ENCODE results near the gene BCAR1. TPM values are rescaled to one million over a fixed set of nuclear protein-coding genes. Genes with fewer than 3 reads are reported as not detected.

BCAR1 gene
- total and polyA plus RNA-seq, 3 donors from 2014 or later = 83.8 to 201 (median 139) TPM

- no peaks in the 10 kb centered on the region for H3K36me3 ChIP-seq (ENCODE audit: low read depth, missing control alignments)
- DNase-seq = no peak
These were observed 14.6 kb downstream of the BCAR1 start for GRCh38 chr16:75236736-75237397.

GRCh38 chr16:75236232-75236631 is 15.2 kb downstream of the BCAR1 start:
- WGBS, 2 donors = 80 to 87% methylated on average over 7 of the region's 7 CpGs

More at GRCh38 chr16:75236736-75237397, 14.6 kb downstream of the BCAR1 start:
- 73 to 80% methylated on average over 13 to 25 of the region's 28 CpGs for WGBS, 2 donors
- no peaks in the 10 kb centered on the region for H3K27me3 ChIP-seq
- peaks cover 65% of the 10 kb centered on the region for H3K4me1 ChIP-seq
- no peak overlapping the region for H3K4me3 ChIP-seq
- TF ChIP-seq CTCF (IDR thresholded peaks at IDR 0.05) (no peak), POLR2A (IDR thresholded peaks at IDR 0.05) (no peak)
- H3K27ac ChIP-seq = peak overlapping the region; percentile 71 to 79
- no peaks in the 10 kb centered on the region for H3K9me3 ChIP-seq
- intact Hi-C loops (cut with DNase I; ENCODE audit: low total_unique reads) = loop anchor here (10.0 kb wide), 1 partner anchor 148 kb away; no protein-coding TSS in a partner anchor

GRCh38 chr16:75235721-75236193 is 15.7 kb downstream of the BCAR1 start:
- Histone ChIP-seq H3K4me1 (peaks cover 59% of the 10 kb centered on the region), H3K36me3 (ENCODE audit: low read depth, missing control alignments) (no peaks in the 10 kb centered on the region), H3K4me3 (no peak overlapping the region), H3K27ac (no peak overlapping the region), H3K27me3 (no peaks in the 10 kb centered on the region), H3K9me3 (no peaks in the 10 kb centered on the region)
- 89% methylated on average over 28 to 34 of the region's 34 CpGs for WGBS, 2 donors
- DNase-seq = no peak
- no peak for TF ChIP-seq POLR2A (IDR thresholded peaks at IDR 0.05)
- no peak for TF ChIP-seq CTCF (IDR thresholded peaks at IDR 0.05)
- intact Hi-C loops (cut with DNase I; ENCODE audit: low total_unique reads) = loop anchor here (10.0 kb wide), 1 partner anchor 149 kb away; no protein-coding TSS in a partner anchor

More at GRCh38 chr16:75236232-75236631, 15.2 kb downstream of the BCAR1 start:
- Histone ChIP-seq H3K4me1 (peaks cover 62% of the 10 kb centered on the region), H3K27ac (peak overlapping the region in 1 of 2 donors; percentile 79), H3K36me3 (ENCODE audit: low read depth, missing control alignments) (no peaks in the 10 kb centered on the region), H3K4me3 (no peak overlapping the region), H3K9me3 (no peaks in the 10 kb centered on the region), H3K27me3 (no peaks in the 10 kb centered on the region)
- intact Hi-C loops (cut with DNase I; ENCODE audit: low total_unique reads) = loop anchor here (10.0 kb wide), 1 partner anchor 149 kb away; no protein-coding TSS in a partner anchor
- TF ChIP-seq CTCF (IDR thresholded peaks at IDR 0.05) = no peak
- no peak for TF ChIP-seq POLR2A (IDR thresholded peaks at IDR 0.05)
- no peak for DNase-seq

GRCh38 chr16:75234856-75235696 is 16.3 kb downstream of the BCAR1 start:
- Histone ChIP-seq H3K9me3 (no peaks in the 10 kb centered on the region), H3K4me3 (no peak overlapping the region), H3K27me3 (no peaks in the 10 kb centered on the region), H3K4me1 (peaks cover 53% of the 10 kb centered on the region), H3K36me3 (ENCODE audit: low read depth, missing control alignments) (no peaks in the 10 kb centered on the region), H3K27ac (peak overlapping the region in 1 of 2 donors; percentile 71)
- intact Hi-C loops (cut with DNase I; ENCODE audit: low total_unique reads) = loop anchor here (10.0 kb wide), 1 partner anchor 150 kb away; no protein-coding TSS in a partner anchor
- TF ChIP-seq CTCF (IDR thresholded peaks at IDR 0.05) (no peak), POLR2A (IDR thresholded peaks at IDR 0.05) (no peak)
- DNase-seq = no peak
- WGBS, 2 donors = 70 to 76% methylated on average over 12 to 41 of the region's 48 CpGs
